GM12801 (cell line): Measurements from ENCODE around the gene TBC1D10B.

Experiments
- TF ChIP-seq, protein P1 (sequence below): IDR thresholded peaks from one replicate; pipeline ENCODE4 v1.5.1; 2011; ENCODE audit warnings: control low read depth; ENCODE audit not compliant: insufficient read length; ENCODE audit errors: extremely low read depth

Gene TBC1D10B

DNA sequence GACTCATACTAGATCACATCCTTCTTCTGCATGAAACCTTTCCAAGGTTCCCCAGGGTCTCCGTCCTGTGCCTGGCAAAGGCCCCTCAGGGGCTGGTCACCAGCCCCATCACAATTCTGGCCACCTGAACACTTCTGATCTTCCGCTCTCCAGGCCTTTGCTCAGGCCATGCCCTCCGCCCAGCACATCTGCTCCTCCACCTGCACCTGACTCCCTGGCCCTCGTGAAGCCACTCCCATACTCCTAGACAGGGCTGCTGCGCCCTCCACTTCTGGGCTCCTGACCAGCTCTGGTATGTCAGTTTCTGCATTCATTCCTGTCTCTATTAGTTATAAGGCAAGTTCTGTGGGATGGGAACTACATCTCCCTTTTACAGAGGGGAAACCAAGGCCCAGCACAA, 2.4 kb upstream of the TBC1D10B start:
- TF ChIP-seq, protein P1, sequence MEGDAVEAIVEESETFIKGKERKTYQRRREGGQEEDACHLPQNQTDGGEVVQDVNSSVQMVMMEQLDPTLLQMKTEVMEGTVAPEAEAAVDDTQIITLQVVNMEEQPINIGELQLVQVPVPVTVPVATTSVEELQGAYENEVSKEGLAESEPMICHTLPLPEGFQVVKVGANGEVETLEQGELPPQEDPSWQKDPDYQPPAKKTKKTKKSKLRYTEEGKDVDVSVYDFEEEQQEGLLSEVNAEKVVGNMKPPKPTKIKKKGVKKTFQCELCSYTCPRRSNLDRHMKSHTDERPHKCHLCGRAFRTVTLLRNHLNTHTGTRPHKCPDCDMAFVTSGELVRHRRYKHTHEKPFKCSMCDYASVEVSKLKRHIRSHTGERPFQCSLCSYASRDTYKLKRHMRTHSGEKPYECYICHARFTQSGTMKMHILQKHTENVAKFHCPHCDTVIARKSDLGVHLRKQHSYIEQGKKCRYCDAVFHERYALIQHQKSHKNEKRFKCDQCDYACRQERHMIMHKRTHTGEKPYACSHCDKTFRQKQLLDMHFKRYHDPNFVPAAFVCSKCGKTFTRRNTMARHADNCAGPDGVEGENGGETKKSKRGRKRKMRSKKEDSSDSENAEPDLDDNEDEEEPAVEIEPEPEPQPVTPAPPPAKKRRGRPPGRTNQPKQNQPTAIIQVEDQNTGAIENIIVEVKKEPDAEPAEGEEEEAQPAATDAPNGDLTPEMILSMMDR: no peak

DNA sequence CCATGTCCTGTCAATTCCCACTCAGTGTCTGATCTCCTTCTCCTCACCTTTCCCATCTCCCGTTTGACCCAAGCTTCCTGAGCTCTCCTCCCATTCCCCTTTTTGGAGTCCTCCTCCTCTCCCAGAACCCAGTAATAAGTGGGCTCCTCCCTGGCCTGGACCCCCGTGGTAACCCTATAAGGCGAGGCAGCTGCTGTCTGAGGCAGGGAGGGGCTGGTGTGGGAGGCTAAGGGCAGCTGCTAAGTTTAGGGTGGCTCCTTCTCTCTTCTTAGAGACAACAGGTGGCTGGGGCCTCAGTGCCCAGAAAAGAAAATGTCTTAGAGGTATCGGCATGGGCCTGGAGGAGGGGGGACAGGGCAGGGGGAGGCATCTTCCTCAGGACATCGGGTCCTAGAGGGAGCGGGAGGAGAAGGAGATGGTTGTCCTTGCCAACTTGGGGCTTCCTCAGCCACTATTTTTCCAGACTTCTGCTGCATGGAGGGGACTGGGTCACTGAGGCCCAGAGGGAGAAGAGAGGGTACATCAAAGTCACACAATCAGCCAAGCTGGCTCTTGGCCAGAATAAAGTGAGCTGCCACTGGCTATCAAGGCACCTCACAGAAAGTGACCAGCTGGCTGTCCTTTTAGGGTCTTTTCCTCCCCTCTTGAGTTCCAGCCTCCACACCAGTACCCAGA, 1.9 kb upstream of the TBC1D10B start:
- TF ChIP-seq, protein P1: no peak

DNA sequence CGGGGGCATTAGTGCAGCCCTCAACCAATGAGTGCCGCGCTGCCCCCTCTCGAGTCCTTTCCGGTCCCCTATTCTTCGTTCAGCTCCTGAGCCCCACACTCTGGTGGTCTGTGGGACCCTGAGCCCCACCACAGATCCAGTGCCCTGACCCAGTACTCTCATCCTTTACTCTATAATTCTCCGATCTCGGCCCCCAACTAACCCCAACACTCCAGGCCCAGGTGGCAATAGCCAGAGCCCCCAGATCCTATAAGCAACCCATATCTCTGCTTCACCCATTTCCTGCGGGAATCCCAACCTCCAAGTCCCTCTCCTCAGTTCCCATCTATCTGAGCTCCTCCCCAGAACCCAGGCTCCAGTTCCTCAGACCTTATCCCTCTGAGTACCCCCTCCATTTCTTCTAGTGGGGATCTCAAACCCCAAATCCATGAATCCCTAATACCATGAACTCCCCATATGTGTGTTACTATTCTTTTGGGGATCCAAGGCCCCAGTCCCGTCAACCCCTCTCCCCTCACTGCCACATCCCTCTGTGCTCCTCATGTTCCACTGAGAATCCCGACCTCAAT, 1.0 kb upstream of the TBC1D10B start:
- TF ChIP-seq, protein P1: no peak

DNA sequence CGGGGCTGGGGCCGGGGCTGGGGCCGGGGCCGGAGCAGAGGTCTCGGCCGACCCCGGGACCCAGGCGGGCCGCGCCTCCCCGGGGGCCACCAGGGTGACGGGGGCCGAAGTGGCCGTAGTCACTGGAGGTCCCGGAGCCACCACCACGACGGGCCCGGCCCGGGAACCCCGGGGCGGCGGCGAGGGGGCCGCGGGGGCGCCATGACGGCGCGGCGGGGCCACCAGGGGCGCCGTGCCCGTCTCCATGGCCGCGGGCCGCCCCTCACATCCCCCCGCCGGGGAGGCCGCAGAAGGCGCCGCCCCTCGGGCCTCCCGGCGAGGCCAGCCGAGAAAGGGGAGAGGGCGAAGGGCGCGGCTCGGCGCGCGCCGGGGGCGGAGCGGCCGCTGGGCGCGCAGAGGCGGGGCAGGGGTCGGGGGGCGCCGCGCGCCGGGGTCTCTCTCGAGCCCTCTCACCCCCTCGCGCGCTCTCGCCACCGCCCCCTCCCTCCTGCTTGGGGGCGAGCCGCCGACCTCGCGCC, 297 bp downstream of the TBC1D10B start:
- TF ChIP-seq, protein P1: no peak

DNA sequence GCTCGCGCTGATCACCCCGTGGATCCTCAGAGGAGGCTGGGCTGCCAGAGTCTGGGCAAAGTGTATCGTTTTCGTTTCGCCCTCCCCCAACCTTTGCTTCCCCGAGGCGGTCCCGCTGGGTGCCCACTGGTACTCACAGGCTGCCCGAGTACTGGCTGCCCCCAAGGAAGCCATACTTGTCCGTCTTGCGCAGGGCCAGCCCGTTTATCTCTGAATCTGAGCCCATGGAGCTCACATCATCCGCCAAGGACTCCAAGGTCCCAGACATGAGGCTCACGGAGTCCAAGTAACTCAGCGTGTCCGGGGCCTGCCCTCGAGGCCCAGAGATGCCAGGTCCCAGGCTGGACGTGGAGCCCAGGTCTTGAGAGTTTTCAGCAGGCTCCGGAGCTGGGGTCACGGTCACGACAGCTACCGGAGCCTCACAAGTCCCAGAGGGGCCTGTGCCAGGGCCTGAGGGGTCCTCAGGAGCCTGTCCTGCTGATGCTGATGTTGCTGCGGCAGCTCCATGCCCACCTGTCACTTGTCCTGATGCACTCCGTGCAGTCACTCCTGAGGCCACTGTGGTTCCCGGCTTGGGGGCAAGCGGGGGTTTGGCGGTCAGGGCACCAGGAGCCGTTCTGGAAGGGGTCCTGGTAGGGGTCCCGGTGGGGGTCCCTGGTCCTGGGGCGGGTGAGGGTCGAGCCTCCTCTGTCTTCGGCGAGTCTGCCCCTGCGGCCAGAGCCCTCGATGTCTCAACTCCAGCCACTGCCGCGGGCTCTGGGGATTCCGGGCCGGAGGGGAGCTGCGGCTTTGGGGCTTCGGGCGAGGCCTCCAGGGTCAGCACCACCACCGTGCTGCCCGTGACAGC, 980 bp downstream of the TBC1D10B start:
- TF ChIP-seq, protein P1: no peak

DNA sequence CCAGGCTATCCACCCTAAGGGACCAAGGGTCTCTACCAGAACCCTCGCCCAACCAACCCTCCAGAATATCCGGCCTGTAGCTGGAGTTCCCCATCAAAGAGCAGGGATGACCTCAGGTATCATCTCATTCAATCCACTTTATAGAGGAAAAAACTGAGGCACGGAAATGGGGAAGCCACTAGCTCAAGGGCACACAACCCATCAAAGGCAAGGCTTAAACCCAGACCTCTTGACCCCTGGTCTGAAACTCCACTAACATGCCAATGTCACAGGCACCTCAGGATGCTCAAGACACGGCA, 1.6 kb downstream of the TBC1D10B start:
- TF ChIP-seq, protein P1: no peak

DNA sequence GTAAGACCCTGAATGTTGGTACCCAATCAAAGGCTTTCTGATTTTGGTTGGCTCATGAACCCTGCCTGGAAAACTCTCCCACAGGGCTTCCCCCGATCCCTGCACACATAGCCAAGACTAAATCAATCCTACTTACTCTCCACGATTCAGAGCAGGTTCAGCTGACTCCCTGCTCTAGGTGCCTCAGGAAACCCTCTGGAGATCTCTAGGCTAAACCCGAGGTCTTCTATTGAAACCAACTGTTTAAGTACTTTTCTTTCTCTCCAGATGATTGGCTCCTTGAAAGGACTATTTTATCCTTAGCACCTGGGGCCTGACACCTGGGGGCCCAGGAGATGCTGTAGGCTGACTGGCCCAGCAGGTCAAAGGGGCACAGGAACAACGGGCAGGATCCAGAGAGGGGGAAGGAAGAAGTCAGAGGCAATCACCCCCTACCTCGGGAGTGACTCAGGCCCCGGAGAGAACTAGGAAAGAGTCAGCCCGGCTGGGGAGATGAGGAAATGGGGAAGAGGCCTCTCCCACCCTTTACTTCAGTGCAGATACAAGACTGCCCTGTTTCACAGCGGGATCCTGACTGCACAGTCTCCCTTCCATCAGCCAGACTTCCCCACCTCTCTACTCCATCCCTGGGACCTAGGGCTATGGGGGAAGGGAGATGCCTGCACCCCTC, 2.0 kb downstream of the TBC1D10B start:
- TF ChIP-seq, protein P1: no peak
